HG03442 (cell line): ENCODE results near the gene GFER.

Experiments
- ATAC-seq: cut with Tn5 transposase; IDR thresholded peaks from one replicate; pipeline ENCODE4 v1.9.1; 2021; ENCODE audit warnings: mild to moderate bottlenecking, moderate library complexity; ENCODE audit not compliant: unreplicated experiment

GFER gene

GRCh38 chr16:1974157-1975070, 9.6 kb upstream of the GFER start:
- ATAC-seq = no peak

GRCh38 chr16:1975432-1976215, 8.4 kb upstream of the GFER start:
- ATAC-seq = no peak

- ATAC-seq = no peak
Measured at GRCh38 chr16:1976216-1976520, 7.8 kb upstream of the GFER start.

- no peak for ATAC-seq
Measured at GRCh38 chr16:1976951-1977874, 6.8 kb upstream of the GFER start.

- no peak for ATAC-seq
Measured at GRCh38 chr16:1977875-1978268, 6.1 kb upstream of the GFER start.

DNA sequence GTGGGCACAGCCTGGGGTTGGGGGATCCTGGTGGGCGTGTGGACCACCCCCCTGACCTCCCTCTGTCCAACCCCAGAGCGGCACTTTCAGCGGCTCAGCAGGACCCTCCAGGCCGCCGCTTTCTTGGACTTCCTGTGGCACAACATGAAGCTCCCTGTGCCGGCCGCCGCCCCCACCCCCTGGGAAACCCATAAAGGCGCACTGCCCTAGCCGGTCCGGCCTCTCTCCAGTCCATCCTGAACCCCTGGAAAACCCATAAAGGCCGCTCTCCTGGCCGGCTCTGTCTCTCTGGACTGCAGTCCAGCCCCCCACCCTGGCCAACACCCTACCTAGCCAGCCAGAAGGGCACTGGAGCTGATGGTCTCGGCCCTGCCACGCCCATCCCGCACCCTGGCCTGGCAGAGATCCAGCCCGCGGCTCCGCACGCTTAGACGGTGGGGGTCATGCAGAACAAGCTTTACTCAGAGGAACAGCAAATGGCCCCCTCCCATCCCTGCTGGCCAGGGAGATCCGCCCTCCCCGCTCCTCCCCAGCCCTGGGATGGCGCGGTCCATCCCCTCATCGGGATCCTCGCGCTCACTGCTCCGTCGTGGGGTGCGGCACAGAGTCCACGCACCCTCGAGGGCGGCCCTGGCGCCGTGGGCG, 5.4 kb upstream of the GFER start:
- ATAC-seq = no peak

DNA sequence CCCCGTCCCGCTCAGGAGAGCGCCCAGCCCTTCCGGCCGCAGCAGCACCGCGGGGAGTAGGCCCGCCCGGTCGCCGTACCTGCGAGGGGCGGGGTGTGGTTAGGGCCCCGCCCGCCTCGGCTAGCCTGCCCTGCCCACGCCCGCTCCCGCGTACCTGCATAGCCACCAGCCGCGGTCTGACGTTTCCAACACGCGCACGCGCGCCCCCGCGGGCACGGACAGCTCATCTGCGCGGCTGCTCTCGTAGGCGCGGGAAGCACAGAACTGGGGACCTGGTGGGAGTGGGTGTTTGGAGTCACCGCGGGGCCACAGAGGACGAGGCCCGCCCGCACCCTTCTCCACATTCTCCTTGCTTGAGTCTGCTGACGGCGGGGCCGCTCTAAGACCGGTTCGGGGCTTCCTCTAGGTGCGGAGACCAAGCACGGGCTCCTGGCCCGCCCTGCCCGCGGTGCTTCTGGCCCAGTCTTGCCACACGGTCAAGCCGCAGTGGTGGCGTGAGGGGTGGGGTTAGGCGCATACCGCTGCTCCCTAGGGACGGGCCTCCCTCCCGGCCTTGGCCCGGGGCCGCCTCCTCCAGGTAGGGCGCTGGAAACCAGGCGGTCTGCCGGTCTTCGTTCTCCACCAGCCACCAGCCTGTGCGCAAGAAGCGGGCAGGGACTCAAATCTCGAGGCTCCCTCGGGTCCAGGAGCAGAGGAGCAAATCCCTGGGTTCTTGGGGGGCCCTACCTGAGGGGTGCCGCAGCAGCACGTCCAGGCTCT, 4.5 kb upstream of the GFER start:
- ATAC-seq = no peak

DNA sequence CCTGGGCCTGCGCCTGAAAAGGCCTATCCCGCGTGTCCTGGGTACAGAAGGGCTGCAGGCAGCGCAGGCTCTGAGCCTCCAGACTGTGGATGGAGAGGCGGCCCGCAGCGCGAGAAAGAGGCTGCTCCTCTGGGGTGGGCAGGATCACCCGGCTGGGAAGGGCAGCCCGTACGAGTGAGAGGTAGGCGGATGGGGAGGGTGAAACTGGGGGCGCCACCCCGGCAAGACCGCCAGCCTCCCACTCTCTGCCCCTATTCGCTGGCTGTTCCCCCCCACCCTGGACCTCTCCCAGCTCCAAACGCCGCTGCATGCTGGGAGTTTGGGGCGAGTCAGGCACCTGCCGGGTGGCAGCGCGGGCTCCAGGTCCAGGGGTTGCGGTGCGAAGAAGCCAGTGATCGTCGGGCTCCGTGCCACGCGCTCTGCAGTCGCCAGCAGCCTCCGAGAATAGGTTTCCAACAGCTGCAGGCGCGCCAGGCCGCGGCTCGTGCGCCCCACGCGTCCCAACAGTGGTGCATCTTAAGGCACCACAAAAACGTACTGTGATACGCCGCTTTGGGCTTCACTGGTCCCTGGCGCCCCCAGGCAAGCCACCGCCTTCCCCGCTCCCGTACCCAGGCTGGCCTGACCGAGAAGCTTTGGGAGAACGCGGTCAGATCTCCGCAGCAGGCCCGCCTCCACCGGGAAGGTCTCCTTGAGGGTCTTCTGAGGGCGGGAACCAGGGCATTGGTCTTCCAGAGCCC, 3.8 kb upstream of the GFER start:
- no peak for ATAC-seq

DNA sequence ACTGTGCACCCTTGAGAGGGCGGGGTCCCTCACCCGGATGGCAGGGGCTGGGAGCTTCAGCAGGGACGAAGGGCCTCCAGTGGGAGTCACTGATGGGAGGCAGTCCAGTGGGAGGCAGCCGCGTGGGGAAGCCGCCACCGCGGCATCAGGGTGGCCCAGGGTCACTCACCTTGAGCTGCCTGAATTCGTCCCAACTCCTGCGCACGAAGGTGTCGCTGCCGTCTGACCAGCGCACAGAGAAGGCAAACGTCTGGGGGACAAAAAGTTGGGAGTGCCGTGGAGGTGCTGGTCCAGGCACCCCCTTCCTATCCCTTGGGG, 3.3 kb upstream of the GFER start:
- no peak for ATAC-seq

- no peak for ATAC-seq
Measured at GRCh38 chr16:1981398-1981836, 2.6 kb upstream of the GFER start, which contains the start of gene NOXO1. Gene NOXO1, minus strand, starts transcription at chr16:1981469. Its CDS starts 290 bp downstream, at chr16:1981179.

GRCh38 chr16:1982013-1982433, 2.0 kb upstream of the GFER start:
- ATAC-seq = no peak

DNA sequence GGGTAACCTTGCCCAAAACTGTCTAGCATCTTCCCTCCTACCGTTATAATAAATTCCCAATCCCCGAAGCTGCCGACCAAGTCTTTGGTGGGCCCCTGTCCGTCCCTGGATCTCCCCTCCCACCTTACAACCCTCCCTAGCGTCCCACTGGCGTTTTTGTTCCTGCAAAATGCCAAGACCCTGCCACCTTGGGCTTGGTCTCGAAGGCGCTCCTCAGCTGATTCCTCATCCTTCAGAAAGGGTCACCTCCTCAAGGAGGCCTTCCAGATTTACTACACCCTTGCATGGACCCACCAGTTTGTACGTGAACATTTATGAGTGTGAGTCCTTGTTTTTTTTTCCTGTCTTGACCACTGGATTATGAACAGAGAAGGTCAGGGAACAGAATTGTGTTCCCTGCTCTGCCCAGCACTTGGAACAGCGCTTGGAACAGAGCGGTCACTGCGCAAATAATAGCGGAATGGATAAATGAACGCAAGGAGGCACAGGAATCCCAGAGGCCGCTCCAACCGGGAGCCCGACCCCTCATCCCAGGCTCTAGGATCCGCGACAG, 926 bp upstream of the GFER start:
- no peak for ATAC-seq

- peak; percentile 15 for ATAC-seq
Measured at GRCh38 chr16:1984347-1985225, 593 bp downstream of the GFER start.

DNA sequence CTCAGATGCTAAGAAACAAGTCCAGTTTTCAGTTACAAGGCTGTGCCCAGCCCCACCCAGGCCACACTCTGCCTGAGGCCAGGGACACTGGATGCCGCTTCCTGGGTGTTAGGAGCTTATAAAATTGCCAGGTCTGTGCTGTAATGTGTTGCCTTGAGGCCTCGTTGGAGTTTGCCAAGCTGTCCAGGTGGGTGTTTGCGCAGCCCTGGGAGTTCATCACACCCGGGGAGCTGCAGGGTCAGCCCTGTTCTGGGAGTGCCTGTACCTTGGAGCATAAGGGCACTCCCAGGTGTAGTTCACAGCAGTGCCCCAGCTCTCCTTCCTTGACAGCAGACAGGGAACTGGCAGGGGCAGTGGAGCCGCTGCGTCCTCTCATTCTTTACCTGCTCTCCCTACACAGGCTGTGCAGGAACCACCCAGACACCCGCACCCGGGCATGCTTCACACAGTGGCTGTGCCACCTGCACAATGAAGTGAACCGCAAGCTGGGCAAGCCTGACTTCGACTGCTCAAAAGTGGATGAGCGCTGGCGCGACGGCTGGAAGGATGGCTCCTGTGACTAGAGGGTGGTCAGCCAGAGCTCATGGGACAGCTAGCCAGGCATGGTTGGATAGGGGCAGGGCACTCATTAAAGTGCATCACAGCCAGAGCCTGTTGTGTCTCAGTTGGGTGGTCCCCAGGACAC, 1.6 kb downstream of the GFER start:
- ATAC-seq = no peak

GRCh38 chr16:1987198-1987597, 3.2 kb downstream of the GFER start:
- ATAC-seq = no peak

DNA sequence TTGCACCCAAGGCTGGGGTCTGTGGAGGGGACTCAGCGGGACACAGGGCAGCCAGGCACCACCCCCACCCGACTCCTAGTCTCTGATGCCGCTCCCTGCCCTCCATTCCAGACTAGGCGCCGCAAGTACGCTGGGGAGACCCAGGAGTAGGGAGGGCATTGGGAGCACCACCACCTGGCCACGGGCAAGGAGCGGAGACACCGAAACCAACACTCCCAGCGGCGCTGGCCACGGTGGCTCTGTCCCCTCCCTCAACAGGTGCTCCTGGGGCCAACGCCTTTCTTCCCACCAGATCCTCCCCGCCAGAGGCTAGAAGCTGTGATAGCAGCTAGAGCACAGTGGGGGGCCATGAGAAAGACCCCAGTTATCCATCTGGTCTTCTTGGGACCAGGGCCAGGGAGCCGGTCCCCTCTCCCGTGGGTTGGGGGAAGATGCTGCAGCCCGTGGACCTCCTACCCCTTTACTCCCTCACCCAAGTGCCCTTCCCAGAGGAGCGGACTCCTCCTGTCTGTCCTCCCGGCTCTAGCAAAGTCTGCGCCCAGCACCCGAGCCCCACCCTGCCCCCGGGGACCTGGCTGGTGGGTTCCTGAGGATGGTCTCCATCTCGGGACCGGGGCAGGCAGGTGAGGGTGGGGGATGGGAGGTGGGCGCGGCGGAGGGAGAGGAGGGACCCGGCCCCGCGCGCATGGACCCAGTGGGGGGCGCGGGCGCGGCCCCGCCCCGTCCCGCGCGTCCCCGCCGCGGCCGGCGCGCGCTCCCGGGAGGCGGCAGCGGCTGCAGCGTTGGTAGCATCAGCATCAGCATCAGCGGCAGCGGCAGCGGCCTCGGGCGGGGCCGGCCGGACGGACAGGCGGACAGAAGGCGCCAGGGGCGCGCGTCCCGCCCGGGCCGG, 5.5 kb downstream of the GFER start, which contains the start of gene SYNGR3:
TSS of gene SYNGR3 (plus strand) at position 762 of the 892 bp plus-strand sequence. CDS start 133 bp downstream, outside the sequence.
- ATAC-seq = no peak

- no peak for ATAC-seq
Measured at GRCh38 chr16:1990101-1990350, 6.0 kb downstream of the GFER start.
